Activated T-cell treated with anti-CD3 and anti-CD28 coated beads for 1 hour (primary cell): ENCODE measurements around the gene NTRK3.

Experiments
- DNase-seq: peaks from one replicate; pipeline ENCODE4 v3.0.0-alpha.2; 2020; ENCODE audit warnings: low read depth

Gene NTRK3

DNA sequence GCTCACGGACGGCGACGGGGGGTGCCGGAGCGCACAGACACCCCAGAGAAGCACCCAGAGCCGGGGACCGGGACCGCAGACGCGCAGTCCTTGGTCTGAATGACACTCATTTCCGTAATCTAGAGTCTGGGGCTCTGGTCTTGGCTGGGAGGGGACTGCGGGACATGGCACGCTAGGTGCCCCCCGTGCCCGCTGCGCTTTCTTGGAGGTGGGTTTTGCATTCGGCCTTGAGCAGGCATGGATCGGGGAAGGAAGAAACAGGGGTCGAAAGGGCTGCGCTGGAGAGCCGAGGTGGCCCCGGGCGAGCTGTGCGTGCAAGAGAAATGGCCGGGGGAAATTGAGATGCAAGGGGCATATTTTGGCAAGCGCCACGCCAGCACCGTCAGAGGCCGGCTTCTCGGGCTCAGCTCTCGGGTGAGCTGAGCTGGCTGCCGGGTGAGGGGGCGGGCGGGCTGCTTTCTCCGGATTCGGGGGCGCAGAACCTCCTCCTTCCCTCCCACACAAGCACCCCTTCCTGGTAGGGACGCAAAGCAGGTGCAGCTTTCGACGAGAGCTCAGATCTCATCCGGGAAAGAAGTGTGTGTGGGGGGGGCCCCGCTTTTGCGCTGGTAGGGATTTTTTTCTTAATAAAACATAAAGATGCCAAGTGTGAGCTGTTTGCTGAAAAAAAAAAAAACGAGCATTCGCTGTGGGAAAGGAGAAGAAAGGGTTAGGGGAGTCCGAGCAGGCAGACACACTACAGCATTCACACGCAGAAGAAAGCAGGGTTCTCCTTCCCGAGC is 963 bp upstream of the NTRK3 start:
- no peak for DNase-seq

DNA sequence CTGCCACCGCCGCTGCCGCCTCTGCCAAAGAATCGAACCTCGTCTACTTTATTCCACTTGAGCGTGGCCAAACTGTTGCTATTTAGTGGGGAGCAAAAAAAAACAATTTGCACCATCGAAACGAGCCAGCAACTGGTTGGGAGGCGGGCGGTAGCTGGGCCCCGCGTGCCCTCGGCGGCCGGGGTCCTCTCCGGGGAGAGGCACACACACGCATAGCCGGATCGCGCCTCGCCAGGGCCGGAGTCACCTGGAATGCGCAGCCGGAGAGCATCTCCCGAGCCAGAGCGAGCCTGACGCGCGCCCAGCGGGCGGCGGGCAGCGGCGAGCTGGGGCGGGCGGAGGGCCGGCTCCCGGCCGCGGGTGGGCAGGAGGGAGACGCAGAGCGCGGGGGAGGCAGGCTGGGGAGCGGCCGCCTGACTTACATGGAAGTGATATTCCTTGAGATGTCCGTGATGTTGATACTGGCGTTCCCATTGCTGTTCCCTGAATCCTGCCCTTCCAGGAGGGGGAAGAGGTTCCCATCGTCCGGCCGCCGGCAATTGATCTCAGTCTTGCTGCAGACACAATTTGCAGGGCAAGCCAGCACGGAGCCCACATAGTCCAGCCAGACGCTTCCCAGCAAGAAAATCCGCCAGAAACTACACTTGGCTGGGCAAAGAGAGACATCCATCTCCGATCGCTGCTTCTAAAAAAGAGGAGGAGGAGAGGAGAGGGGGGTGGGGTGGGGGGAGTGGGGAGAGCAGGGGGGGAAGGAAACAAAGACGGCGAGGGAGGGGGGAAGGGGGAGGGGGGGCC is 858 bp downstream of the NTRK3 start:
- DNase-seq: no peak

DNA sequence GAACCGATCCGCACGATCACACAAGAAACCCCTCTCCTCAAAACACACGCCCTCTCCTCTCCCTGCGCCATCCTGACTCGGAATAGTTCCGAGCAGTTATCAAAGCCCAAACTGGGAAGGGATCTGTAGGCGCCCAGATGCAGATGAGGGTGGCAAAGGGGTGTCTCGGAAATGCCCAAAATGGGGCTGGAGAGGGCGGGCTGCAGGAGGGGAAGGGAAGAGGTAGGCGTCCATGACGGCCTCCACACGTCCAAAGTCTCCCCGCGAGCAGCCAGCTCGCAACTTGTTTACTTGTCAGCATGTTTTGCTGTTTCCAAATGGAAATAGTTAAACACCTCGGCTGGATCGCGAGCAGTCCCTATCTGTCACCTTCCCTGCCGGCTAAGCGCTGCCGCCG is 1.5 kb downstream of the NTRK3 start:
- no peak for DNase-seq

DNA sequence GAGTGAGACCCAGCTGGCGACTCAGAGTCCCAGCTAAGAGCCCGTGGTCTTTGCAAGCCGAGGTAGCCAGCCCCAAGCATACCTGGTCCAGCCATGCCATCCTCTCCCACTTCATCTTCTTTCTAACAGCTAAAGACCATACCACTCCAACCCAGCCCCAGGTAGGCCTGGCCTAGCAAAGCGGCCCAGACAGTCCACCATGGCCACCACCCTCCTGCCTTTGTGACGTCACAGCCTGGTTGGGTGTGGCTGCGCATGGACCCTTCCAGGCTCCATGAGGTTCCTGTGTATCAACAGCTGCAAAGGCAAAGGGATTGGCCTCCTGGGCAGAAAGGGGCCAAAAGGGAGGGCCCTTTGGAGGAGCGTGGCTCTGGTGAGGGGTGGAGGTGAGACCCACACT is 4.1 kb downstream of the NTRK3 start:
- DNase-seq: no peak

DNA sequence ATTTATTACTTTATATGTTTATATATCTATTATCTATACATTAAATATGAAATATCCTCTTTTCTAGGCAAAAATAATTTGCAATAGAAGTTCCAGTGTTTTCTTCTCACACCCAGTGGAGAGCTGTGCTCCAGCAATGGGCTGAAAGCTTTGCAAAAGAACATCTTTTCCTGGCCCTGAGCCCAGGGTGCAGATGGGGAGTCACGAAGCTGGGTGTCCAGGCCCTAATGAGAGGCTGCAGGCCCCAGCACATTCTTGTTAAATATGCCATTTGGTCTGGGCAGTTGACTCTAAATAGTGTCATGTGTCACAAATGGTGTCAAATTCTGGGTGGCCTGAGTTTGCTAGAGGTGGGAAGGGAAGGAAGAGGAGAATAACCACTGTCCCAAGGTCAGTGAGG is 5.7 kb downstream of the NTRK3 start:
- DNase-seq: no peak

DNA sequence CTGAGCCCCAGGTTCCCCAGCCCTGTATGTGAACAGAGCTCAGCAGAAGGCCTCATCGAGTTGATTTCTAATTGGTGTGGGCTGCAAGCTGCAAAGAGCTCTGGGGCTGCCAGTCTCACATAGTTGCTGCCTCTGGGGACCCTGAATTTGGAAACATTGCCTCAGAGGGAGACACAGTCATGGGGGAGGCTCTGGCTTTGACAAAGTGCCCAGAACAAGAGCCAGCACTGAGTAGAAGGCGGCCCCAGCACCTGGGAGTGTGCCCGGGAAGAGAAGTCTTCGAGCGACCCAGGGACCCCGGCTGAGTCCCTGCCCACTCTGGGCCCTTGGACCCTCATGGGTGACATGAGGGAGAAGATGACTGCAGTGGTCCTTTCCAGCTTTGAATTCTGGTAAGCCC is 7.3 kb downstream of the NTRK3 start:
- DNase-seq: no peak

DNA sequence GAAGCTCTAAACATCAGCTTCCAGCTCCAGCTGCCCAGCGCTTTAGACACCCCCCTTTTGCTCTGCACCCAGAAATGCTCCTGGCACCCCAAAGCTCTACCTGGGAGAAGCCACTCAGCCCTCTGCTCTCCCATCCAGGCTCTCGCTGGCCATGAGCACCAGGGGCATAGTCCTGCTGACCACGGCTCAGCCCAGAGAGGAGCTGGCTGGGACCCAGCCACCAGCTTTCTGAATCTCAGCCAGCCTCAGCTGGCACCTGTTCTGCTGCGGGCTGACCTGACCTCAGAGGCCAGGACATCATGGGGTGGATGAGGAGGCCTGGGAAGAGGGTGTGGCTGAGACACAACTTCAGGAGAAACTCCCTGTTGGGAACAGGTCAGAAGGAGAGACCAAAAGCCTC is 8.6 kb downstream of the NTRK3 start:
- no peak for DNase-seq

DNA sequence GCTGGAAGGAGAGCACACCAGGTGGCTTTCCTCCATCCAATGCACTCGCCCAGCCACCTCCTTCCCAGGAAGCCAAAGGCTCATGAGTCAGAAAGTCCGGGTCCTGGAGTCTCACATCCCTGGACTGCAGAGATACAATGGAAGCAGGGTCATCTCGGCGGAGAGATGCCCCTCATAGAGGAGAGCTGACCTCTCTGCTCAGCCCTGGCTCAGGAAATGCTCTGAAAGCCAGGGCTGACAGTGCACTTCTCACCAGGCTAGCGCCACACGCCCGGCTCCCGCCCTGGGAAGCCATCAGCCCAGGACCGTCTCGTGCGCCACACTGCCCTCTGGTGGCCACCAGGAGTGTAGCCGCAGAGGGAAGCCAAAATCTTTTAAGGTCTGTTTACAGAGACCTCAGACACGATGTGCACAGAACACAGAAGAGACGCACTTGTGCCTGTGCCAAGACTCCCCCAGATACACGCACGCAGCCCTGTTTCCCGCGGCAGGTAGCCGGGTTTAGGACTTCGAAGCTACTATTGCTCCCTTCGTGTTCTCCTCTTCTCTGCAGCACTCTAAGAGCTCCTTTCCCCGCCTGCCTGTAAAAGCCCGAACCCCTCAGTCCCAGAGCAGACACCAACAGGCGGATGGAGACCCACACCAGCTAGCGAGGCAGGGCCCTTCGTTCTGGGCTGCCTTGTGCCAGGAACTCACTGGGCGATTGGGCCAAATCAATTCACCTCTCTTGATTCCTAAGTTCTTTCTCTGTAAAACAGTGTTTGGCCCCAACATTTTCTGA is 9.7 kb downstream of the NTRK3 start:
- DNase-seq: peak; percentile 61

DNA sequence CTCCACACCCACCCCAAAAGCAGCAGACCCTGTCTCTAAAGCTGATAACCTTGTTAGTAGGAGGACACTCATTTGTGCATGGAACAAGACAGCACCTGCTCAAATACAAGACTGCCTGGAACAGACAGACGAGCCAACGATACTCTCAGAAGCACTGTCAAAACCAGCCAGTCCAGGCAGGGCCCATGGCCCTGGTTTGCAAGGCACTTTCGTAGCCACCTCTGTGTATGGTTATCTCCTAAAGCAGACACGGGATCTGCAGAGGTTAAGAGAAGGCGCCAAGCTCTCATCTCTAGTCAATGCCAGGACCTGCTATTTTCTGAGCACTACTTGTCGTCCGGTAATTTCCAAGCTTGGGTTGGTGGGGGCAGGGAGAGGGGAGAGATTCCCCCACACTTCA is 10.5 kb downstream of the NTRK3 start:
- DNase-seq: no peak

DNA sequence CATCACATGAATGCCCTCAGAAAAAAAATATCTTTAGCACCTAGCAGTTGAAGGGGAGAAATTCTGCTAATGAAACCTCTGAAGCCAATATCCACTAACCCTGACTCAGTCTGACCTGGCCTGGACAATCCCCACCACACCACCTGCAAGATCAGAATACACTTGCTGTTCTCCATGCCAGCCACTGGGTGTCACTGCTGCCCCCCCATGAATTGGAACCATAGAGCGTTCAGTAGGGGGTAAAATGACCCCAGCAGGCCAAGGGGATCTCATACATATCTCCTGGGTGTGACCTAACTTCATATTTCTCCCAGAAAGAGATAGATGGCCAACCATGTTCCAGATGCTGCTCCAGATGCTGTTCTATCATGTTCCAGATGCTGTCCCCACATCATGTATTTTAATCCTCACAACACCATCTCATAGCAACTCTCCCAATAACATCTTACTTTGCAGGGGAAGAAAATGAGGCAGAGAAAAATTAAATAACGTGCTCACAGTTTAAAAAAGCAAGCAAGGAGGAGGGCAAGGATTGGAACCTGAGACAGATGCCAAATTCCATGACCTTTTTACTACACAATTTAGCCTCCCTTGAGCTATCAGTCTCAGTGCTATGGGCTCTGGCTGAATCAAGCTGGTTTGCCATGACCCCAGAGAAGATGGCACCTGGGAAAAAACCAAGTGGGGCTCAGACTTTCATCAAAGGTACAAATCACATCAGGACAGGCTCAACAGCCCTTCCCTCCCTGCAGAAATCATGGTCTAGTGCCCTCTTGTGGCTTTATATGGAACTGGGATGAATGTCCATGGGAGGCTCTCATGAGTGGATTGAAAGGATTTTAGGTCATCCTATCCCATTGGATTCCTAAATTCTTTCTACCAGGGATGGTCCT is 12.4 kb downstream of the NTRK3 start:
- no peak for DNase-seq

DNA sequence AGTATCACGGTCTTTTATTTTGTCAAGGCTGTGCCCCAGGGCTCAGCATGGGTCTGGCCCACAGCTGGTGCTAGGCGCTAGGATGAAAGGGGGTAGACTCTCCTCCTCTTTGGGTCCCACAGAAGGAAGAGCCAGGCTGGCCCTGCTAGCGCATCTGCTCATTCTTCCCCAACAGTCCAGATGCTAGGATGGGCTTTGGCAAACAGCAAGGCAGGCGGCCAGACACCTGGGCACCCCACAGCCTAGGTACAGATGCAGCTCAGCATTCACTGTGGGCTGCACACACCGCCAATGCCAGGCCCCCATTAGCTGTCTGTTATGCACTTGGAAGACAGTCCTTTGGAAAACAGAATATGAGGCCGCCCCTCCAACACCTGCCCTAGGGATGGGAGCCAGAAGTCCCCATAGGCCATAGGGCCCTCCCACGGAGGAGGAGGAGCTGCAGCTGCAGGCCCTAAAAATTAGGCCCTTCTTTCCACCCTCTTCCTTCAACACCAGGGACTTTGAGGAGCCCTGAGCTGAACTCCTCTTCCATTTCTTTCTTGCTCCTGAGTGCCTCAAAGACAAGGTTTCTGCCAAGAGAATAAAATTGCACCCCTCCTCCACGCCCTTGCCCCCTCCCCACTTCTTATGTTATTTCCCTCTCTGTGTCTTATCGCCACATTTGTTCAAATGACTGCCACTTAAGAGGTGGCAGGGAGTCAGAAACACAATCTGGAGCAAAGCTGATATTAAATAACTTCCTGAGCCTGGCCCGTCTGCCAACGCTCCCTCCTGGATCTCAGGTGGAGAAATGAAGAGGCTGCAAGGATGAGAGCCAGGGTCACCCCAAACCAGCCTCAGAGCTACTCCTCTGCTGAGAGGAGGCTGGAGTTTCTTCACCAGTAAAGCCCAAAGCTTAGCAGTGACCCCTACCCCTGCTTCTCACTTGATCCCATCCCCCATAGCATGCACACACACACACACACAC is 13.7 kb downstream of the NTRK3 start:
- DNase-seq: no peak

DNA sequence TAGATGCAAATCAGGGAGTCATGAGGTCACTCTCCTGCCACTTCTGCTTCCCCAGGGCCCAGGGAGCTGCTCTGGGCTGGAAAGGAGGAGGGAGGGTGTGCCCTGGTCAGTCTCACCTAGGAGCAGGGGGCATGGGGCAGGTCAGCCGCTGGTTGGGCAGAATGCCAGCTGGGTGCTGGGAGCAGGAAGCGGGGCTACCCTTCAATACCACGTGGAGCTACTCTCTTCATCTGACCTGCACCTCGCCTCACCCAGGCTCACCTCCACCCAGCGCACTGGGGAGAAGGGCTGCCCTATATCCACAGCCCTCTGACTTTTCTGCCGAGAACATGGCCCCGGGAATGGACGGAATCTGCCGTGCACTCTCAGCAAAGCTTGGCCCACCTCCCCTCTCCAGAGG is 15.1 kb downstream of the NTRK3 start:
- DNase-seq: no peak

DNA sequence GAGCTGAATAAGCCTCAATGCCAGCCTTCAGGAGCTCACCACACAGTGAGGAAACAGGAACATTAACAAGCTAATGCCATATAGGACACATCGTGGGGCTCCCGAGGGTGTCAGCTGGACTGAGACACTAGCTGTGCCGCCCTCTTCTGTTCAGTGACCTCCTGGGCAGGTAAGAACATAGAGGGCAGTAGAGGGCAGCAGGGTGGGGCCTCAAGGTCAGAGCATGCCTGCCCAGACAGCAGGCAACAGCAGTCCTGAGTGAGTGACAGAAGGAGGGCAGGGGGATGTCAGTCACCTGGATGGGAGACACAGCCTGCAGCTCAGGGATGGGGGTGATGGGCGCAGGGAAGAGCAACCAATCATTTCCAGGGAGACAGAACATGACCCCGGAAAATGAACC is 15.5 kb downstream of the NTRK3 start:
- DNase-seq: no peak

DNA sequence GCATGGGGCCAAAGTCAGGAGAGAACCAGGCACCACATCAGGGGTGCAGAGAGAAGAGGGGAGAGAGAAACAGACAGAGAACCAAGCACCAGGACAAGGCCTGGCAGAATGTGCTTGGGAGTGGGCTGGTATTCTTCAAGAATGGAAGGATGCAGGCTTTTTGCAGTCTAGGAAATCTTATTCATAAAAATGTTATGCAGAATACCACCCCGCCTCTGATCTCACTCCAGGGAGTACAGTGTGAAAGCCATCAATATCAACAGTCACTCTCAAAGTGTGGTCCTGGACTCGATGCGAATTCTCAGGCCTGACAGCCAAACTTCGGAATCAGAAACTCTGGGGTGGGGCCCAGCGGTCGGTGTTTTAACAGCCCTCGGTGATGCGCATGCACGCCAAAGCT is 16.9 kb downstream of the NTRK3 start:
- no peak for DNase-seq

DNA sequence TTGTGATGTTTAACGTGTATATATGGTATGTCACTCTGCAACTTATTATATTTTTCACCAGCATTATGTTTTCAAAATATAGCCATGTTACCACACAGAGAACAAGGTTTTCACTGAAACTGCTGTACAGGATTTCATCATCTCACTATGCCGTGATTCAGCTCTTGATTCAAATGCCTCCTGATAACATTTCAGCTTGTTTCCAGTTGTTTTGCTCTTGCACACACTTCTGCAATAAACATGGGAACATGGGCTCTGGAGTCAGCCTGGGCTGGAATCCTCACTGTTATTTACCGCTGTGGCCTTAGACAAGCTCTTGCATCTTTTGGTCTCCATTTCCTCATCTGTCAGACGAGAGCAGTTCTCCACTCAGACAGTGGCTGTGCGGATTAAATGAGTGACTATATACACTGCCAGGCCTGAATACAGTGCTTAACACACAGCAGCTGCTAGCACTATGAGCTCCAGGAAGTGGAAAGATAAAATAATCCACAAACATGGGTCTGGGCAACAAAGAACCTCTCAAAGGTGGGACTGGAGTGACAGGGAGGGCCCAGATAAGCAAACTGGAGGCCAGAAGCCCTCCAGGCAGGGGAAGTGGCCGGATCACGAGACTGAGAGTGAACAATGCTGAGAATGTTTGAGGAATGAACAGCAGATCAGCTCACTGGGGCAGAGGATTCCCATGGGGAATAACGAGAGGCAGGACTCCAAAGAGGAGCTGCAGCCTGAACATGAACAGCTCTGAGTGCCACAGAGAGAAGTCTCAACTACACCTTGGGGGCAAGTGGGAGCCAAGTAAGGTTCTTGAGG is 17.7 kb downstream of the NTRK3 start:
- no peak for DNase-seq

DNA sequence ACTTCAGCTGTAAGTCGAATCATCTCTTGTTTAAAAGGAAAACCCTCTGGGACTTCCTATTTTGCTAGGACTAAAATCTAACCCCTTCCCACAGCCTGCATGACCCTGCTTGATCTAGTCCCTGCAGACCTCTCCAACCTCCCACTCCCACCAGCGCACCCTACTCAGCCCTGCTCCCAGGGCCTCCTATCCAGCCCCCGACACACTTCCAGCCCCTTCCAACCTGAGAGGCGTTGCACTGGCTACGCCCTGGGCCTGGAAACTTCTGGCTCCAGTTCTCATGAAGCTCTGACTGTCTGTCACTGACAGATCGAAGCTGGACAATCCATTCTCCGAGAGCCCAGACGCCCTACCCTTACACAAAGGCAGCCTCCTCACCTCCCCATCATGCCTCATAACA is 21.8 kb downstream of the NTRK3 start:
- DNase-seq: no peak

DNA sequence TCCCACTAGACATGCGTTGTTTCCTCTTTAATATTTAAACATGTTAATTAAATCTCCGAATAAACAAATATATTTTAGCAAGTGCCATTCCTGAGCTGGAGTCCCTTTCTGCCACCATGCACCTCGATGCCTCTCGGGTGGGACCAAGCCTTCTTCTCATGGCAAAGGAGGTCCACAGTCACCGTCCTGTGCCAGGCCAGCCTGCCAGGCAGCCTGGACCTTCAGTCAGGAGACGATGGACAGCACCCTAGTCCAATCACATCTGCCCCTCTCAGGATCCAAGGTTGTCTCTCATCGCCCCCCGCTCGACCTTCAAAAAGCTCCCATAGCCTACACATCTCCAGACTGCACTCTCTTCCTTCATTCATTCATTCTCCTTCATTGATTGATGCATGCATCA is 22.6 kb downstream of the NTRK3 start:
- no peak for DNase-seq

DNA sequence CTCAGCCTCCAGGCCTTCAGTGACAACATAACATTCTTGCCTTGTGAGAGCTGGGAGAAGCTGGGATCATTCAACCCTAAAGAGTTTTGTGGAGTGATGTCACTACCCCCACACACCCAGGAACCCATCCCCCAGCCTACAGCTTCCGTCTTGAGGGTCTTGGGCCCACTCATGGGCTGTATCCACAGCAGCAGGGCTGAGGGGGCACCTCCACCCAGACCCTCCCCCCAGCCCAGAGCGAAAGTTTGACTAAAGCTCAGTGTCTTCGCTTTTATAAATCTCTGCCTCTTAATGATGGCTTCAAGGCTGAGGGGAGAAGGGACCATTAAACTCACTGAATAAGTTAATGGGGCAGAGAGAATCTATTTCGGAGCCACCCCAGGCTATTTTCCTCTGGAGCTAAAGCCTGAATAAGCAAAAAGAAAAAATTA is 23.8 kb downstream of the NTRK3 start:
- DNase-seq: no peak

DNA sequence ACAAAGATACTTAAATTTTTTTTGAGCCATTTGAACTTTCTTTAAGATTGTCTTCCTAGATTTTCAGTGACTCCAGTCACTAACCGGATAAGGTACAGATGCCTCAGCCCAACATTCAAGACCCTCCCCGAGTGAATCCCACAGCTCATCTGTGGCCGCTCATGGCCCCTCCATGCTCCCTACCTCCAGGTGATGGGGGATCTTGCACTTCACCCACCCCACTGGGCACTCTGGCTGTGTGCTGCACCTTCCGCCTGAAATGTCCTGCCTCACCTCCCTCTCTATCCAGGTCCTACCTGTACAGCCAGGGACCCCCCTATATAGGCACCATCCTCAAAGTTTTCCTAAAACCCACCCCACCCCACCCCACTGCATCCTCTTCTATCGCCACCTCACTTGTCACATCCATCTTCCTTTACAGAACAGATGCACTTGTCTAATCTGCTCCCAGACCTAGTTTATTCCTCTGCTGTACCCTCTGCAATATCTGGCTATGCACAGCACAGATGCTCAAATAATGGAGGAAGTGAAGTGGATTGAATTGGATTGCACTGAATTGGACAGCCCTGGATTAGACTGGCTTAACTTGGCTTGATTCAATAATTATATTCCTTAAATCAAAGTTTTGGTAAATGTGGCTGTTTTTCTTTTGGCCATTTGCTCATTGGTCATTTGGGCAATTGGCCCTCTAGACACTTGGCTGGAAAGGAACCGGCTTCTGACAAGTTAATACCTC is 24.5 kb downstream of the NTRK3 start:
- no peak for DNase-seq
